NCI-H1105 treated with DMSO at 0.1 percent for 48 hours (cell line): Measurements from ENCODE around the gene CRKL.
A peak's percentile ranks its signal among the peaks of the same experiment; 100 is the strongest.
"Not testable (repeated sequence)": the region's sequence is repeated elsewhere in the genome, so short reads cannot be mapped to it uniquely, and the experiment has no call there.

Experiments
- DNase-seq: peaks from one replicate; lab custom pipeline; 2025; lab: John Stamatoyannopoulos, UW

Gene CRKL

GRCh38 chr22:20967697-20968211, 50.5 kb downstream of the CRKL start:
- DNase-seq, result no peak

DNA sequence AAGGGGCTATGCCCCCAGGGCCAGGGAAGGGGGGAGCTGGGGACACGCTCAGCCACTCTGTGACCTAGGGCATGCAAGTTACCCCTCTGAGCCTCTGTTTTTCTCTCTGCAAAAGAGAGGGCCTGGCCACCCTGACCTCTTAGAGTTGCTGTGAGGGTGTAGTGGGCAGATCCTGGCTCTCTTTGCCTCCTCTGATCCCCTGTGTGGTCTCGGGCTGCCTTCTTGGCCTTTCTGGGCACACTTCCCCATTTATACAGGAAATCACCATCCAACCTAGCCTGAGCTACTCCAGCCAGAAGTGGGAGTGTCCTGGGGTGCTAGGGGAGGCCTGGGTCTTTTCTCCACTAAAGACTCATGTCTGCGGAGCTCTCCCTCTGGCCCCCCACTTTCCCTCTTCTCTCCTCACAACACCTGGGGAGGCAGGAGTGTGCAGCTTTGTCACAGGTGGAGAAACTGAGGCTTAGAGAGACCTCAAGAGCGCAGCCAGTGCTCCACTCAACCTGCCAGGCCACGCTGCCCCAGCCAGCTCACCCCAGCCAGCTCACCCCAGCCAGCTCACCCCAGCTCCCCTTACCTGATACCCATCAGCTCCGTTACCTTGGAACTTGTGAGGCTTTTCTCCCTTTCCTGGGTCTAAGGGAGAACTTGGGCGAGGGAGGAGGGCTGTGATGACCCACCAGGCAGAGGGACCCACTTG, 51.2 kb downstream of the CRKL start:
- no peak for DNase-seq

GRCh38 chr22:20970939-20971657, 53.9 kb downstream of the CRKL start:
- no peak for DNase-seq

DNA sequence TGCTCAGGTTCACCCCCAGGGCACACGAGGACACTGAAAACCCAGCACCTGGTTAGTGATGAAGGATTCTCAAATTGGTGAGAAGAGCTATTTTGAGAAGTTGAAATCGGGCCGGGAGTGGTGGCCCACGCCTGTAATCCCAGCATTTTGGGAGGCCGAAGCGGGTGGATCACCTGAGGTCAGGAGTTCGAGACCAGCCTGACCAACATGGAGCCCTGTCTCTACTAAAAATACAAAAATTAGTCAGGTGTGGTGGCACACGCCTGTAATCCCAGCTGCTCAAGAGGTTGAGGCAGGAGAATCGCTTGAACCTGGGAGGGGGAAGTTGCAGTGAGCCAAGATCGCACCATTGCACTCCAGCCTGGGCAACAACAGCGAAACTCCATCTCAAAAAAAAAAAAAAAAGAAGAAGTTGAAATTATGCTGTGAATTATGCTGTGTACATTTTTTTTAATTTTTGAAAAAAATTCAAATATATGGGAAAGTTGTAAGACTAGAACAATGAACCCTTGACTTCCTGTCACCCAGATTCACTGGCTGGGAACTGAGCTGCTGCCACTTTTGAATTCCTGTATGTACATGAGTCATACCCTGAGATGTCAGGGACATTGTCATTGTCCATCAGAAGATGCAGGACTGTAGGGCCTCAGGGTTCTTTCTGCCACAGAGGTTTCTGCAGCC, 54.9 kb downstream of the CRKL start:
- DNase-seq, result not testable (repeated sequence)

DNA sequence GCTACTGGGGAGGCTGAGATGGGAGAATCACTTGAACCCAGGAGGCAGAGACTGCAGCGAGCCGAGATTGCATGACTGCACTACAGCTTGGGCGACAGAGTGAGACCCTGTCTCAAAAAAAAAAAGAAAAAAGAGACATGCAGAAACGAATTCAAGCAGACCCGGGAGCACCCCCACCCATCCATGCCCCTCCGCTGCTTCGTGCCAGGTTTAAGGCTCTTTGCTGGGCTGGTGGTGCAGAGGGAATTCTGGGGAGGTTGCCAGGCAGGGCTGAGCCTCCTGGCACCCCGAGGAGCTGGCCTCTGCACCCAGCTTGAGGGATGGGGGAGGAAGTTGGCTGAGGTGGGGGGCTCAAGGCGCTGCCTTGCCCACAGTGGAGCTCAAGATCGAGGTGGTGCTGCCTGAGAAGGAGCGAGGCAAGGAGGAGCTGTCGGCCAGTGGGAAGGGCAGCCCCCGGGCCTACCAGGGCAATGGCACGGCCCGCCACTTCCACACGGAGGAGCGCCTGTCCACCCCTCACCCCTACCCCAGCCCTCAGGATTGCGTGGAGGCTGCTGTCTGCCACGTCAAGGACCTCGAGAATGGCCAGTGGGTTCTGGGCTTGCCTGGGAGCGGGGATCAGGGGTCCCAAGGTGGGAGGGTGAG, 55.8 kb downstream of the CRKL start:
- no peak for DNase-seq

- DNase-seq, result no peak
Measured at GRCh38 chr22:20973634-20974286, 56.6 kb downstream of the CRKL start.

DNA sequence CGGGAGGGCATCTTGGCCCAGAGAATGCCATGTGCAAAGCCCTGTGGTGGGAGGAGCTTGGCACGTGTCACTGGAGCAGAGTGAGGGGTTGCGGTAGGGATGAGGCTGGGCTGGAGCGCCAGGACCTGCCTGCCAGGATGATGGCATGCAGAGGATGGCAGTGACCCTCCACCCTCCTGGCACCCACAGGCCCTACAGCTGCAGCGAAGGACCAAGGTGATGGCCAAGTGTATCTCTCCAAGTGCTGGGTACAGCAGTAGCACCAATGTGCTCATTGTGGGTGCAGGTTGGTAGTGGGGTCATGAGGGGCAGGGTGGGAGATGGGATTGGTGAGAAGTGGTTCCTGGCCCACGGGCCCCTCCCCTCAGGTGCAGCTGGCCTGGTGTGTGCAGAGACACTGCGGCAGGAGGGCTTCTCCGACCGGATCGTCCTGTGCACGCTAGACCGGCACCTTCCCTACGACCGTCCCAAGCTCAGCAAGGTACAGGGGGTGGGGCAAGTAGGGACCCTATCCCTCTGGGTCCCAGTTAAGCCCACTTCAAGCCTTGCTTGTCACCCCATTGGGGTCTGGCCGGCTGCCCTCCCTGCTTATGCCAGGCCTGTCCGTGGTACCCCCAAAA, 57.2 kb downstream of the CRKL start:
- no peak for DNase-seq

GRCh38 chr22:20975541-20976290, 58.5 kb downstream of the CRKL start:
- DNase-seq, result no peak

- no peak for DNase-seq
Measured at GRCh38 chr22:20976291-20976877, 59.2 kb downstream of the CRKL start.

GRCh38 chr22:20977019-20977418, 59.8 kb downstream of the CRKL start:
- no peak for DNase-seq

DNA sequence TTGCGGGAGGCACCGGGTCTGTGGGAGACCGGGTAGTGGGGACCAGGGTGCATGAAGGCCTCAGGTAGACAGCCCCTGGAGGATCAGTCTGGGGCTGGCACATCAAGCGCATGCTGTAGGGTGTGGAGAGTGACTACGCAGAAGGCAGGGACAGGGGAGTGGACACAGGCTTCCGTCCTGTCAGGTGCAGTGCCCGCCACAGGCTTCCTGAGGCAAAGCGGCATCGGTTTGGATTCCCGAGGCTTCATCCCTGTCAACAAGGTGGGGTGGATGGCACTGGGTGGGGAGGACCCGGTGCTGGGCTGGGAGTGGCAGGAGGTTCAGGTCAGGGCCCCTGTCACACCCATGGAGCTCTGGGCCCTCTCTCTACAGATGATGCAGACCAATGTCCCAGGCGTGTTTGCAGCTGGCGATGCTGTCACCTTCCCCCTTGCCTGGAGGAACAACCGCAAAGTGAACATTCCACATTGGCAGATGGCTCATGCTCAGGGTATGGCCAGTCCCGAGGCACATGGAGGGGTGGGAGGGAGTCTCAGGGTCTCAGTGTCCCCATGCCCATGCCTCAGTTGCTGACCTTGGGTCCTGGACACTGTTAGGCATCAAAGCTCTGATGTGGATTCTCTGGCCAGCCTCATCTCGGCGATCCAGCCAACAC, 60.4 kb downstream of the CRKL start:
- DNase-seq, result no peak

DNA sequence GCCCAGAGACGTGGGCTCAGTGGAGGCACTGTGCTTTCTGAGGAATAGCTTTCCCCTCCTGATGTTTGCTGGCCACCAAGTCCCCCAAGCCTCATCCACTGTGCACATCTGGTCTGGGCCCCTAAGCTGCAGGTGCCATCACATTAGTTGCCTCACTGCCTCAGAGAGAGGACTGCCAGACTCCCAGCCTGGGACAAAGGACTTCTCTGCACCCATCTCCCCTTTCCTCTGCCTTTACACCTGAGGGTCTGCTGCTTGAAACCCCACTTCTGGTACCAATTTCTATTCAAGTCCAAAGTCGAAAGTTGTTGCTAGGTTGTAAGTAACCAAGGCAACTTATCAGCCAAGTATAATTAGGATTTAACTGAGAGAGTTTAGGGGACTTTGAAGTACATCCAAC, 61.2 kb downstream of the CRKL start:
- no peak for DNase-seq

GRCh38 chr22:20979243-20979809, 62.1 kb downstream of the CRKL start:
- no peak for DNase-seq

DNA sequence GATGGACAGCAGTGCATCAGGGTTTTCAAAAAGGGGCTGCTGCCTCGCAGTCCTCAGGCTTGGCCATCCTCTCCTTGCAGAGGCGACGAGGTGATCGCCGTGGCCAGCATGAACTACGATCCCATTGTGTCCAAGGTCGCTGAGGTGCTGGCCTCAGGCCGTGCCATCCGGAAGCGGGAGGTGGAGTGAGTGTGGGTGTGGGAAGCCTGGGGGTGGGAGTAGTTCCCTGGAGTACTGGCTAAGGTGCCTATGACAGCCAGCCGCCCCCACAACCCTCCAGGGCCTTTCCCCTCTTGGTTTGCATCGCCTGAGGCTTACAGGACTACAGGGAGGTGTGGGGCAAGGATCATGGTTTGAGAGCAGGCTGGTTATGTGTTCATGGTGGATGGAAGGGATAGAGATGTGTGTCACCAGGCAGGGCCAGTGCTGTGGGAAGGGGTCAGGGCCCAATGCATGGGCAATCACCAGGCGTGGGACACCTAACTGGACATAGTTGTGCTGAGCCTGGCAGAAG, 62.8 kb downstream of the CRKL start:
- no peak for DNase-seq

GRCh38 chr22:20980523-20980922, 63.3 kb downstream of the CRKL start:
- DNase-seq, result no peak

- DNase-seq, result no peak
Measured at GRCh38 chr22:20980938-20981722, 63.9 kb downstream of the CRKL start.

DNA sequence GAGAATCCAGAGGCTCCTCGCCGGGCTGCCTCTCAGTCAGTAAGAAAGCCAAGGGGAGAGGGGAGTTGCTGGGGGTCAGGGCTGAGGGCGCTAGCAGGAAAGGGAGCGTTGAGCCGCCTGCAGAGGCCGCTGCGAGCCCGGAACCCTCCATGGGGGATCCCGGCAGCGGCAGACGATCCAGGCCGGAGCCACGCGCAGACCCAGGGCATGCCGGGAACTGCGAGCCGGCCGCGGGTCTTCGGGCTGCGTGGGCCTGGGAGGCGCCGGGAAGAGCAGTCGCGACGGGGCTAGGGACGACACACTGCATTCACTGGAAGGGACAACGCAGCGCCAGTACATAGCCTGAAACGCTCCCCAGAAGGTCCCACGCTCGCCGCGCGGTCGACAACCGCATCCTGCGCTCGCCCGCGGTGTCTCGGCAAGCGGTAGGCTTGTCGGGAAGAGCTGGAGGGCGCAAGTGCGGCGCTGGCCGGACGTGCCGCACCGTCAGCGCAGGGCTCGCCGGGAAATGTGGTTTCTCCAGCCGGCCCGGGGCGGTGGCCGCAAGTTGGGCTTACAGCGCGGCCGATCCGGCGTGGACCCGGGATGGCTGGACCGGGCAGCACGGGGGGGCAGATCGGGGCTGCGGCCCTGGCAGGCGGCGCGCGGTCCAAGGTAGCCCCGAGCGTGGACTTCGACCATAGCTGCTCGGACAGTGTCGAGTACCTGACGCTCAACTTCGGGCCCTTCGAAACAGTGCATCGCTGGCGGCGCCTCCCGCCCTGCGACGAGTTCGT, 64.8 kb downstream of the CRKL start, which contains the start of gene LZTR1:
Gene LZTR1, plus strand, starts transcription at position 511 of the 776 bp plus-strand sequence. Its CDS starts 75 bp downstream, at position 586.
- peak; percentile 54 for DNase-seq

- DNase-seq, result no peak
Measured at GRCh38 chr22:20982563-20982882, 65.3 kb downstream of the CRKL start.
